GM19324 (cell line): Measurements from ENCODE around the gene USP12.
"Not testable (repeated sequence)": the region's sequence is repeated elsewhere in the genome, so short reads cannot be mapped to it uniquely, and the experiment has no call there.

Experiments
- ATAC-seq: cut with Tn5 transposase; IDR thresholded peaks from one replicate; pipeline ENCODE4 v1.9.1; 2021; ENCODE audit warnings: mild to moderate bottlenecking, moderate library complexity; ENCODE audit not compliant: unreplicated experiment, low FRiP score

Gene USP12, protein sequence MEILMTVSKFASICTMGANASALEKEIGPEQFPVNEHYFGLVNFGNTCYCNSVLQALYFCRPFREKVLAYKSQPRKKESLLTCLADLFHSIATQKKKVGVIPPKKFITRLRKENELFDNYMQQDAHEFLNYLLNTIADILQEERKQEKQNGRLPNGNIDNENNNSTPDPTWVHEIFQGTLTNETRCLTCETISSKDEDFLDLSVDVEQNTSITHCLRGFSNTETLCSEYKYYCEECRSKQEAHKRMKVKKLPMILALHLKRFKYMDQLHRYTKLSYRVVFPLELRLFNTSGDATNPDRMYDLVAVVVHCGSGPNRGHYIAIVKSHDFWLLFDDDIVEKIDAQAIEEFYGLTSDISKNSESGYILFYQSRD

DNA sequence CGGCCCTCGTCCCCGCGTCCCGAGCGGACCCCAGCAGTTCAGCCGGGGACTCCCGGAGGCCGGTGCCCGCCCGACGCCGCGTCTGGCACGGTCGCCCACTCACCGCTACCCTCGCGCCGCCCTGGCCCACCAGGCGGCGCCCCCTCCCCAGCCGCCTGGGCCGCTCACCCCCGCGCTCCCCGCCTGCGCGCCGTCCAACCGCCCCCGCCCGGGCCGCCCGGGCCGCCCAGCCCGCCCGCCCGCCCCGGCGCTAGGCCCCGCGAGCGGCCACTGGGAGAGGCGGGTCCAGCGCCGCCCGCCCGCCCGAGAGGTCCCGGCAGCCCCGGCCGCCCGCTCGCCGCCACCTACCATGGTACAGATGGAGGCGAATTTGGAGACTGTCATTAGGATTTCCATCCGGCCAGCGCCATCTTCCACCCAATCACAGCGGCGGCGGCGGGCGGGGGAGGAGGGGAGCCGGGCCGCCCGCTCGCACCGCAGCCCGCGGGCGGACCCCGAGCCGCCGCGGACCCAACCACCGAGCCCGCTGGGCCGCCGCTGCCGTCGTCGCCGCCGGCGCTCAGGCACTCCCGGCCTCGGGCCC, at the start of gene USP12:
USP12 (minus strand) TSS at position 568 of the 583 bp plus-strand sequence; CDS start at position 396, 172 bp downstream.
- ATAC-seq, result peak; percentile 28

DNA sequence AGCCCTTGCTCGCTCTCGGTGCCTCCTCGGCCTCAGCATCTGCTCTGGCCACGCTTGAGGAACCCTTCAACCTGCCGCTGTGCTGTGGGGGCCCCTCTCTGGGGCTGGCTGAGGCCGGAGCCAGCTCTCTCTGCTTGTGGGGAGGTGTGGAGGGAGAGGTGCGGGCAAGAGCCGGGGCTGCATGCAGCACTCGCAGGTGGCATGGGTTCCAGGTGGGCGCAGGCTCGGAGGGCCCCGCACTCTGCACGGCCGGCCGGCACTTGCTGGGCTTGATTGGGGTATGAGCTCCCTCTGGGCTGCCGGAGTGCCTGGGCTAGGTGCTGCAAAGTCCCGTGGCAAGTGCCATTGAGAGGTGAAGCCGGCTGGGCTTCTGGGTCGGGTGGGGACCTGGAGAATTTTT, 48.0 kb upstream of the USP12 start:
- no peak for ATAC-seq

DNA sequence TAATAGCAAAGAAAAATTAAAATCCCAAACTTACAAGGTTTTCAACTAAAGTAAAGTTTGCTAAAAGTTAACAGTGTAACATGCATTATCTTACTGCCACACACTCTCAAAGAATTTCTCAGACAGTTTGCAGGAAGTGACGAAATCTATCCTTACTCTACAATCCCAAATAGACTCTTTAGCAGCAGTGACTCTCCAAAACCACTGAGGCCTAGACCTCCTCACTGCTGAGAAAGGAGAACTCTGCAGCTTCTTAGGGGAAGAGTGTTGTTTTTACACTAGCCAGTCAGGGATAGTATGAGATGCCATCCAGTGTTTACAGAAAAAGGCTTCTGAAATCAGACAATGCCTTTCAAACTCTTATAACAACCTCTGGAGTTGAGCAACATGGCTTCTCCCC, 47.2 kb upstream of the USP12 start:
- ATAC-seq, result not testable (repeated sequence)

DNA sequence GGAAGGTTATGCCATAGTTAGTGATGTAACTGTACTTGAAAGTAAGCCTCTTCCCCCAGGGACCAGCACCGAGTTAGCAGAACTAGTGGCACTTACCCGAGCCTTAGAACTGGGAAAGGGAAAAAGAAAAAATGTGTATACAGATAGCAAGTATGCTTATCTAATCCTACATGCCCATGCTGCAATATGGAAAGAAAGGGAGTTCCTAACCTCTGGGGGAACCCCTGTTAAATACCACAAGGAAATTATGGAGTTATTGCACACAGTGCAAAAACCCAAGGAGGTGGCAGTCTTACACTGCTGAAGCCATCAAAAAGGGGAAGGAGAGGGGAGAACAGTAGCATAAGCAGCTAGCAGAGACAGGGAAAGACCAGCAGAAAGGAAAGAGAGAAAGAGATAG, 46.2 kb upstream of the USP12 start:
- not testable (repeated sequence) for ATAC-seq

DNA sequence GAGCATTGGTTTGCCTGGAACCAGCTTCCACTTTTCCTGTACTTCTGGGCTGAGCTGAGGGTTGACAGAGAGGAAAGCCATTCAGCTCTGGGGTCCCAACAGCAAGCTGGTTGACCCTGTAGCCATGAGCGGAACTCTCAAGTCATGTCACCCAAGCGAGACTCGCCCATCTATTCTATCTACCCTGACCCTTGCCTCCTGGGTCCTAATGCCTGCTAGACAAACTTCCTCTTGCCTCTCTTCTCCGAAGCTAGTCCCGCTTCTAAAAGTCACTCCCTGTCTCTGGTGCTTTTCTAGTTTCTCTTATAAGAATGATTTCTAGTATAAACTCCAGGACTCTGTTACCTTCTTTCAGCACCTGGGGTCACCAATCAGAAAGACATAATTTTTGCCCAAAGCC, 41.8 kb upstream of the USP12 start:
- ATAC-seq, result not testable (repeated sequence)

DNA sequence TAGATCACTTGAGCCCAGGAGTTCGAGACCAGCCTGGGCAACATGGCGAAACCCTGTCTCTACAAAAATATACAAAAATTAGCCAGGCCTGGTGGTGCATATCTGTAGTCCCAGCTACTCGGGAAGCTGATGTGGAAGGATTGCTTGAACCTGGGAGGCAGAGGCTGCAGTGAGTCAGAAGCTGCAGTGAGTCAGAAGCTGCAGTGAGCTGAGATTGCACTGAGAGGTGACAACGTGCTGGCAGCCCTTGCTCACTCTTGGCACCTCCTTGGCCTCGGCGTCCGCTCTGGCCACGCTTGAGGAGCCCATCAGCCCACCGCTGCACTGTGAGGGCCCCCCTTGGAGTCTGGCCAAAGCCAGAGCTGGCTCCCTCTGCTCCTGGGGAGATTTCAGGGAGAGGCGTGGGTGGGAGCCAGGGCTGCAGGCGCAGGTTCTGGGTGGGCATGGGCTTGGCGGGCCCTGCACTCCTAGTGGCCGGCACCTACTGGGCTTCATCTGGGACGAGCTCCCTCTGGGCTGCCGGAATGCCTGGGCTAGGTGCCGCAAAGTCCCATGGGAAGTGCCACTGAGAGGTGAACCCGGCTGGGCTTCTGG, 40.3 kb upstream of the USP12 start:
- ATAC-seq, result no peak

DNA sequence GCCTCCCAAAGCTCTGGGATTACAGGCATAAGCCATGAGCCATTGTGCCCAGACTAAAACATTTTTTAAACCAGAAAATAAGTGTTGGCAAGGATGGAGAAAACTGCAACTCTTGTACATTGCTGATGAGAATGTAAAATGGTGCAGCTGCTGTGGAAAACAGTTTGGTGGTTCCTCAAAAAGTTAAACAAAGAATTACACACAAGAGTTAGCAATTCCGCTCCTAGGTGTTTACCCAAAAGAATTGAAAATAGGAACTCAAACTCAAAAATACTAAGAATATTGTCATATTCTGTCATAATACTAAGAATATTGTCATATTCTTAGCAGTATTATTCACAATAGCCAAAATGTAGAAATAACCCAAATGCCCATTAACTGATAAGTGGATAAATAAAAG, 39.7 kb upstream of the USP12 start:
- no peak for ATAC-seq

DNA sequence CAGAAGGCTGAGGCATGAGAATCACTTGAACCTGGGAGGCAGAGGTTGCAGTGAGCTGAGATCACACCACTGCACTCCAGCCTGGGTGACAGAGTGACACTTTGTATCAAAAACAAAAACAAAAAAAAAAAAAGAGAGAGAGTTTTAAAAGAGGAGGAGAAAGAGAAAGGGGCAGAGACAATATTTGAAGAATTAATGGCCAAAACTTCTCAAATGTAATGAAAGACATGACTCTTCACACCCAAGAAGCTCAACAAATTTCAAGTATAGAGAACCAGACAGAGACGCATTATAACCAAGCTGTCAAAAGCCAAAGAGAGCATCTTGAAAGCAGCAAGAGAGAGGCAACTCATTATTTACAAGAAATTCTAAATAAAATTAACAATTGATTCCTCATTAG, 36.9 kb upstream of the USP12 start:
- ATAC-seq, result no peak

DNA sequence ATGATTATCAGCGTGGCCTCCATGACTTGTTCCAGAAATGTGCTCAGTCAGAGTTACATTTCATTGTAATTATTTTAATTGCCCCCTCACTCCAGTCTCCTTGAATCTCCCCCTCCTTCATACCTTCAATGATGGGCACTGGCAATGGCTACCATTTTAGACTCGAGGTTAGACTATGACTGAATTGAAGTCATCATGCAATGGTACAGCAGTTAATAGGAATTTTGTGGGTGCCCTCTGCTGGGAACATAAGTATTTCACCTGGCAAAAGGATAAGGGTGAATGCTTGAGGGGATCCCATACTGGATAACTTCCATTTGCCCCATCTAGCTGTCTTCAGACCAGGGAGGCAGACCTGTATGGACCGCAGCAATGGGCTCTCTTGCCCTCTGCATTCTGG, 32.2 kb upstream of the USP12 start:
- no peak for ATAC-seq

DNA sequence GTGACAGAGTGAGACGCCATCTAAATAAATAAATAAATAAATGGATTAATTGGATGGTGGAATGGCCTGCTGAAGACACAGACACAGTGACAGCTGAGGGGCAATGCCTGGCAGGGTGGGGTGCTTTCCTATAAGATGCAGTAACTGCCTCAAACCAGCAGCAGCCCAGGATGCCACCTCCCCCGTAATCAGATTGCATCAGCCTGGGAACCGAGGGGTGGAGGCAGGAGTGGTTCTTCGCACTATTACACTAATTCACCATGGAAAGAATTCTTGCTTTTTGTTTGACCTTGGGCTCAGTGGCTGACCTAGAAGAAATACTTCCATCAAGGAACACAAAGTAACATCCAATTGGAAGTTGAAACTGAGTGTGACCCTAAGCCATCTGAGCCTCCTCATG, 31.6 kb upstream of the USP12 start:
- ATAC-seq, result no peak

DNA sequence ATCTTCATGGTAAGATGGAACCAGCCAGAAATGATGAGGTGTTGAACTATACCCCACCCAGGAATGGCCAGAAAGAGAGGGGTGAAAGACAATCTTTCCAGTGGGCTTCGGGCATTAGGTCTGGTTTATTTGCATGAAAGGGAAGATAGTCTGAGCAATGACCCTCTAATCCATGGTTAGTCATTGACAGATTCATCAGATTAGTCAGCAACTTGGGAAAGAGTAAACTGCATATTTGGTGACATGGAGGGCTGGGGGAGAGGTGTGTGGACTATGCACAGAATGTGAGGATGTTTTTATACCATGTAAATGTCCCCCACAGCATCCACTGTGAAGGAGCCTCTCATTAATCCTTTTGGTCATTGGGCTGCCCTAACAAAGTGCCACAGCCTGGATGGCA, 30.1 kb upstream of the USP12 start:
- no peak for ATAC-seq

DNA sequence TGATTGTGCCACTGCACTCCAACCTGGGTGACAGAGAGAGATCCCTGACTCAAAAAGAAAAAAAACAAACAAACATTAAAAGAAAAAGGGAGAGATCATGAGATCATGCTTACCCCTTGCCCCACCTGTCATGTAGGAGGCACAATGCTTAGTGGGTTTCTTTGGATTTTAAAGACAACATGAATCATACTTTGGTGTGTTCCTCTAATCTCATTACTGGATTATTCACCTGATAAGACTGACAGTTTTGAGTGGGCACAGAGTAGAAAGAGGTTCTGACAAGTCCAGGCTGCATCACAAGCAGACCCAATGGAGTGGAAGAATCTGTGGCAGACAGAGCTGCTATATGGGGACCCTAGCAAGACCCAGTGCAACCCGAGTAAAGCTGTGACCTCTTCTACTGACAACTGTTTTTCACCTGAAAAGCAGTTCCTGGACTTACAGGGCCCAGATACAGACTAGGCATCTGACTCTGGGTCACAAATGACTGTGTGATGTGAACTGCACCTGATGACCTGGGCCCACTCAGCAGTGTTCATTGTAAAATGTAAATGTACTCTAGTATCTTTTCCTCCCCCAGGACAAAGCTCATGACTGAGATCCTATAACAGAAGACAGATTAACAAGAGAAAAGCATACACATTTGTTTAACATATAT, 28.9 kb upstream of the USP12 start:
- ATAC-seq, result no peak

DNA sequence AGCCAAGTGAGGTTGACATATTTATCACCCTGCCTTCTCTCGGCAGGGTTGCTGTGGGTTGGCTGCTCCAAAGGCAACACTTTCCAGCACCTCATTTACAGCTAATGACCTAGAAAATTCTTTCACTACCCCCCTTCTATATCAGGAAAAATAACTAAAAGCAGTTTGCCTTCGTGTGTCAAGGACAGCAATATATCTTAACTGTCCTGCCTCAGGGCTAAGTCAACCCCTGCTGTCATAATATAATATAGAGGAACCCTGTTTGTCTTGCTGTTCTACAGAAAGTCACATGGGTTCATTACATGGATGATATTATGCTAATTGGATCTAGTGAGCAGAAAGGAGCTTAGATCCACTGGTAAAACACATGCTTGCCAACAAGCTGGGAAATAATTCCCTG, 28.1 kb upstream of the USP12 start:
- ATAC-seq, result no peak

DNA sequence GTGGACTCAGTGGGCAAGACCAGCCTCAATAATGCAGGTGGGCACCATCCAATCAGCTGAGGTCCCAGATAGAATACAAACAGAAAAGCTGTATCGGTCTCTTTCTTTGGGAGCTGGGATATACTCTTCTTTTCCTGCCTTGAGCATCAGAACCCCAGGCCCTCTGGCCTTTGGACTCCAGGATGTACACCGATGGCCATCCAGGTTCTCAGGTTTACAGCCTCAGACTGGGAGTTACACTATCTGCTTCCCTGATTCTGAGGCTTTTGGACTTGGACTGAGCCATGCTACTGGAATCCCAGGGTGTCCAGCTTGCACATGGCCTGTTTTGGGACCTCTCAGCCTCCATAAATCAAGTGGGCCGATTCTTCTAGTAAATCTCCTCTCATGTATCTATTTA, 27.6 kb upstream of the USP12 start:
- no peak for ATAC-seq

DNA sequence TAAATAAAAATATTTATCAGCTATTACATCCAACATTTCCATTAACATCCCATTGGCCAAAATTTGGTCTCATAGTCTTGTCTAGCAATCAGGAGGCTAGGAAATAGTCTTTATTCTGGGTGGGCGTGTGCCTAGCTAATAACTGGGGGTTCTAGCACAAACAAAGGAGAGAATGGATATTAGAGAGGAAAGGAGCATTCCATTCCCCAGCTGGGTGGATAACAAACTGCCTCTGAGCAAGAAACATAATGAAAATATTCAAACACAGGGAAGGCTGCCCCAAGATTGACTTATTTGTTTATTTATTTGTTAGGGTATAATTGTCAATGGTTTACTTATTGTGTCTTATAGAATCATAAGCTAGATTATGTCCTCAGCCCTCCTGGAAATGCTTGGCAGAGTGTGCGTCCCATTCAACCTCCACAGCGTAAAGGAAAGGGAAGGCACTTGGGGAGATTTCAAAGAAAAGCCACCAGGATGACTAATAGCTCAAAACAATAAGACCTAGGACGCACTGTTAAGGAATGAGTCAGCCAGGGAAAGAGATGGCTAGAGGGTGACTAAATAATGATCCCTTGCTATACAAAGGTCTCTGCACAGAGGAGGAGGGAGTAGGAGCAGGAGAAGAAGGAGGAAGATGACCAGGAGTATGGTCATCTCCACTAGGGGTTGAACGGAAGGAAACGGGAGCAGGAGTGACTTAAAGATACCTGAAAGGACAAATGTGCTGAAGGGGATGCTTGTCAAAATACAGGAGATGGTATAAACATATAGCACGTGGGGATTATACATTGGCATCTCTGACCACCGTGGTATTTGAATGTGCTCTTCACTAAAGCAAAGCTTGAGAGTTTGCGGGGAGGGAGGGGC, 23.5 kb upstream of the USP12 start:
- no peak for ATAC-seq

DNA sequence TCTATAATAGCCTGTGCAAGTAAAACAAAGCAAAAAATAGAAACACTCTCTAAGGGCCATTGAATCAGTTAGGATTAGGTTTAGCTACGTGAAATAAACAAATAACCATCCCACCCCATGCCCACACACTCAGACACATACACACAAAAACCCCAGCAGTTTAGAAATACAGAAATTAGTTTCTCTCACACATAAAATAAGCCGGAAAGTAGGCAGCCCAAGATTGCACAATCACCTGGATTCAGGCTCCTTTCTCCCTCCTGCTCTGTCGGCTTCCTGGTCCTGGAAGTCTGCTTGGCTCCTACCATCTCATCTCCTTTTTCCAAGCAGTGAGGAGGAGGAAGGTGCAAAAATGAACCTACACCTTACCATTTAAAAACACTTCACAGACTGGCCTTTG, 22.6 kb upstream of the USP12 start:
- no peak for ATAC-seq

DNA sequence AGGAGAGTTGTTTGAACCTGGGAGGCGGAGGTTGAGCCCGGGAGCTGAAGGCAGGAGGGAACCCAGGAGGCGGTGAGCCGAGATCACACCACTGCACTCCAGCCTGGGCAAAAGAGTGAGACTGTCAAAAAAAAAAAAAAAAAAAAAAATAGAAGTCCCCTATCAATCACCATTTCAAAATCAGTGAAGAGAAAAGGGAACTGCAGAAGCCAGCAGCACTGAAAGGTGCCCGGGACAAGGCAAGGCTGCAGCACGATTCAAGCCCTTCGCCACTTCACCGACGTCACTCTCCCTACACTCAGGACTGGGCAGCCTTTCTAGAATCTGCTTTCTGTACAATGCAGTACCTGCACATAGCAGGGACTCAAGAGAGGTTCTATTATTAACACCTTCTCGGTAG, 21.9 kb upstream of the USP12 start:
- no peak for ATAC-seq

DNA sequence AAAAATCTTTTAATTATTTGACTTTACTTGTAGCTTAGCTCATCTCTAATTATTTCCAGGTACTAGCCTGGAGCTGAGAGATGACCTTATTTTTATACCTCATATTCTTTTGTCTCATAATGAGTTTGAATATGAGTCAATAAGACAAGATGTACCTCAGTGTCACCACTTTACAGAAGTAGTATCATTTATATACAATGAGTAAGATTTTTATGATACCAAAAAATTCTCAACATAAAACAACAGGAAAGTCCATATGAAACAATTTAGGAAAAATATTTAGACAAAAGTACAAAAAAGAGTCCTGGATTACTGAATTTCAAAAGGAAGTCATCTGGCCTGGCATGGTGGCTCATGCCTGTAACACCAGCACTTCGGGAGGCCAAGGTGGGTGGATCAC, 21.4 kb upstream of the USP12 start:
- ATAC-seq, result no peak

DNA sequence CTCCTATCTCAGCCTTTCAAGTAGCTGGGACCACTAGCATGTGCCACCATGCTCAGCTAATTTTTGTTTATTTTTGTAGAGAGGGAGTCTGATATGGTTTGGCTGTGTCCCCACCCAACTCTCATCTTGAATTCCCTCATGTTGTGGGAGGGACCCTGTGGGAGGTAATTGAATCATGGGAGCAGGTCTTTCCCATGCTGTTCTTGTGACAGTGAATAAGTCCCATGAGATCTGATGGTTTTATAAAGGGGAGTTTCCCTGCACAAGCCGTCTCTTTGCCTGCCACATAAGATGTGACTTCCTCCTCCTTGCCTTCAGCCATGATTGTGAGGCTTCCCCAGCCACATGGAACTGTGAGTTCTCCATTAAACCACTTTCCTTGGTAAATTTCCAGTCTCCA, 20.8 kb upstream of the USP12 start:
- not testable (repeated sequence) for ATAC-seq

DNA sequence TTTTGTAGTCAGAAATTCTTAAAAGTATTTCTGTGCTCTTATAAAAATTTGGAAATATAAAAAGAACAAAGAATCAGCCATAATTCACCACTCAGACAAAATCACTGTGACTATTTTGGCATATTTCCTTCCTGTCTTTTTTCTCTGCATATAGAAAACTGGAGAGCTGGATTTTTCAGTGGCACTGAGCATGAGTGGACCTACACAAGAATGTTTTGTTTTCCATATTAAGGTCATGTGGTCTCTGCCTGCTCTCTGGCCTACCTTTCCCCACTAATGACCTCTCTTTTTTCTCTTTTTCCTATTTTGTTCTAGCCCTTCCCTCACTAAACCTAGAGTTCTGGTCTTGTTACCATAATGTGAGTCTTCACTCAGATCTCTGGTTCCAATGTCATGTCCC, 17.6 kb upstream of the USP12 start:
- ATAC-seq, result no peak

DNA sequence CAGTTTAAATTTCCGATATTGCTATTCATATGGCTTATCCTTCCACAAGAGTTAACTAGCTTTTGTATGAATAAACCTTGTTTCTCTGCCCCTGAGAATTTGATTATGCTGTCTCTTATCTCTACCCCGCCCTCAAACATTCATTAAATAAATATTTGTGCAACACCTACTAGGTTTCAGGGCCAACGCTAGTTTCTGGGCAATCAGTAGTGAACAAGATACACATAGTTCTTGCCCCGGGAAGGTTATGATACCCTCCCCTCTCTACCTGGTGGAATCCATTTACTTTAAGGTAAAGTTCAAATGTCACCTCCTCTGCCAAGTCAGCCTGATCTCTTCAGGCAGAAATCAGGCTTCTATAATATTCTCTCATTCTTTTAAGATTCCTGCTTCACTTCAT, 16.6 kb upstream of the USP12 start:
- ATAC-seq, result no peak
